ENCODE results near the gene PPP1R16B.

GRCh38 chr20:38946836-38947235, 141.3 kb downstream of the PPP1R16B start:
- TF ChIP-seq CTCF (IDR thresholded peaks at IDR 0.05), result no peak
- TF ChIP-seq POLR2A (IDR thresholded peaks at IDR 0.05), result no peak

All from ovary (tissue), 3 donors.